ENCODE results near the gene TNKS1BP1. TPM values are rescaled to one million over a fixed set of nuclear protein-coding genes. Genes with fewer than 3 reads are reported as not detected.
A peak's percentile ranks its signal among the peaks of the same experiment; 100 is the strongest.
"Not testable (repeated sequence)": the region's sequence is repeated elsewhere in the genome, so short reads cannot be mapped to it uniquely, and the experiment has no call there.

Gene TNKS1BP1
- total RNA-seq, 2 donors from 2014 or later: 73.6 to 82.6 TPM

DNA sequence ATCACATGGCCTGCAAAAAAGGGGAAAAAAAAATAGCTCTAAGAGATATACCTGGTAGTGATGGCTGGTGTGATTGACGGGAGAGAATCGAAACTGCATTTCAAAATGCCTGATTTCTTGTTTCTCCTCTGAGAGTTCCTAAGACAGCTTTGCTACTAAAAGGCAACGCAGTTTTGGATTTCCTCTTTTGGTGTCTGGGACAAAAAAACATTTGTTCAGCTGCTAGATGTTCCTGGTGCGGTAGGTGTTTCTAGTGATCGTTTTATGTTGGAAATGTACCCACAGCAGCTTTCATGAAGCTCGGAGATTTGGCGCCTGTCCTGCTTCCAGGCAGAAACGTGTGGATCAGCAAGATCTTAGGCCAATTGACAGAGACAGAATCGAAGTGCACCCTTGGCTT lies 31.5 kb upstream of the TNKS1BP1 start:
- no peak for DNase-seq
- intact Hi-C loops (cut with DNase I): no loop called here
- ATAC-seq: no peak

GRCh38 chr11:57354699-57355098 lies 29.9 kb upstream of the TNKS1BP1 start:
- ATAC-seq (peak in 1 of 2 donors; percentile 16), DNase-seq (no peak)
- intact Hi-C loops (cut with DNase I): no loop called here

DNA sequence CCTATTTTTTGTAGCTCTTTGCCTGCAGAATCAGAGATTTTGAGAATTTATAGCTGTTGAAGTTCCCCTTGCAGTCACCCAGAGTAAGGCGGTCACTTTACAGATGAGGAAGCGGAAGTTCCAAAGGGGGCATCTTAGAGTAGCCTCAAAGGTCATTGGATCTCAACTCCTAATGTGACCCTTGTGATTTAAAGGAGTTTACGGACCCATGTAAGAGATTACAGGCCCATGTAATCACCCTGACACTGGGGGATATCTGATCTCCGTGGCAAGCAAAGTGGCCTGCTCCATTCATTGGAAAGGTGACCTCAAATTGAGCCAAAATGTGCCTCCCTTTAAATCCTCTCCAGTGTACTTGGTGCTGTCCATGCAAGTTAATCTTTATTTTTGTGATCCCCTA lies 29.1 kb upstream of the TNKS1BP1 start:
- intact Hi-C loops (cut with DNase I): no loop called here
- DNase-seq (no peak), ATAC-seq (no peak)

GRCh38 chr11:57353446-57353845 lies 28.7 kb upstream of the TNKS1BP1 start:
- ATAC-seq (no peak), DNase-seq (no peak)
- intact Hi-C loops (cut with DNase I): no loop called here

DNA sequence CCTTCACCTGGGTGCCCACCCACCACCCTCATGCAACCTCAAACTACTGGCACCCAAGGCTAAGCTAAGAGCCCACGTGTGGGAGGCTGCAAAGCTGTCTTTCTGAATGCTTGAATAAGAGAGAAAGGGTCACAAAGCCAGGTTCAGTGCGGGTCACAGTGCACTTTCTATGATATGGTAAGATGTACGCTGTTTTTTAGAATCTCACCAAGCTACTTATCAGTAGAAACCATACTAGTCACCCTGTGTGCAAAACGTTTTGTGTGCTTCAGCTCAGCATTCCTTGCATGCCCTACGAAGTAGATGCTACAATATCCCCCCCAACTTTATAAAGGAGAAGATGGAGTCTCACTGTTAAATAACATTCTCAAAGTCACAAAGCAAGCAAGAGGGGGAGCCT lies 28.3 kb upstream of the TNKS1BP1 start:
- ATAC-seq (no peak), DNase-seq (no peak)
- intact Hi-C loops (cut with DNase I): no loop called here

DNA sequence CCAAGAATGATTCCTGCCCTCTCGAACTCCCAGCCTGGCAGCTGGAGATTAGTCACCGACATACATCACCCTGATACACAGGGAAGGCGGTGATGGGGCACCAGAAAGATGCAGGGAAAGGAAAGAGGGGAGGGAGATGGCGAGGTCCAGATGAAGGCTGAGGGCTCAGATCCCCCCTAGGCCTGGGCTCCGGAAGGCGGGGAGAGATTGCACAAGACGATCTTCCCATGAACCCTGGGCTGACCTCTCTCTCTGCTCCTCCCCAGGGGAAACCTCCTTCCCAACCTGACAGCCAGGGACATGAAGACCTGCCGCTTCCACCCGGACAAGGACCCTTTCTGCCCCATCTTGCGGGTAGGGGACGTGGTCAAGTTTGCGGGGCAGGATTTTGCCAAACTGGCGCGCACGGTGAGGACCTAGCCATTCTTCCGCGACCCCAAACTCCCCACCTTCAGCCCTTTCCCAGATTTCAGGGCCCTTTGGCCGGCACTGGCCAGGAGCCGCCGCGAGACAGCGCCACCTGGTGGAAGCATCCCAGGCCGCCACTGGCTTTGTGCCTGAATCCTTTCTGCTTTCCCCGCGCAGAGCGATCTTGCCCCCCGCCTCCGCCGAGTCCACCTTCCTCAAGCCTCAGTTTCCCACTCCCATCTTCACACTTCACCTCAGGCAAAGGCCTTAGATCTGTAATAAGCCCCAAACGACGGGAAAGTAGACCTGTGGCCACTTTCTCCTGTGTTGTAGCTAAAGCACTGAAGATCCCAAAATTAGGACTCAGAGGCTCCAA lies 24.9 kb upstream of the TNKS1BP1 start:
- peak; percentile 63 to 71 for ATAC-seq
- peak; percentile 71 for DNase-seq
- intact Hi-C loops (cut with DNase I): loop anchor here (5.0 to 10.0 kb wide), 3 partner anchors 133 to 507 kb away; no protein-coding TSS in a partner anchor

DNA sequence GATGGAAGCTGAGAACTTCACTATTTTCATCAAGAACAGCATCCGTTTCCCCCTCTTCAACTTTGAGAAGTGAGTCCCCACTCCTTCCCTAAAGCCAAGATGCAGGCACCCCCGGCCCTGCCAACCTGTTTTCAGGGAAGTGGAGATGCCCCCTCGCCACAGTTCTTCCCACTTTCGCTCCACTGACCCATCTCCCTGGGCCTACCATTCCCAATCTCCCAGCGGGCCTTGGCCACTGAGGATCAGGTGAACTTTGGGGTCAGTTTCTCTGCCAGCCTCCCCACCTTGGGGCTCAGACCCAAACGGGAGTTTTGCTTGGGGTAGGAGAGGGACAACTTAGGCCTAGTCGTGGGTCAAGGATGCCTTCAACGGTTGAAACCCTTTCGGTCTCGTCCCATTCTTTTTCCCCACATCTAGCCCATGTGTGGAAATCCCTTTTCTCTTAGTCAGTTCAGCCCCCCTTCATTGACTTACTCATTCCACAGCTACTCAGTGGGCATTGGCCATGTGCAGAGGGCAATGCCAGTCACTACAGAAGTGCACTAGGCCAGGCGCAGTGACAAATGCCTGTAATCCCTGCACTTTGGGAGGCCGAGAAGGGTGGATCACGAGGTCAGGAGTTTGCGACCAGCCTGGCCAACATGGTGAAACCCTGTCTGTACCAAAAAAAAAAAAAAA lies 24.0 kb upstream of the TNKS1BP1 start:
- intact Hi-C loops (cut with DNase I): loop anchor here (5.0 to 10.0 kb wide), 3 partner anchors 134 to 506 kb away; no protein-coding TSS in a partner anchor
- DNase-seq (no peak), ATAC-seq (no peak)

- ATAC-seq (no peak), DNase-seq (no peak)
- intact Hi-C loops (cut with DNase I): loop anchor here (5.0 to 10.0 kb wide), 3 partner anchors 134 to 506 kb away; no protein-coding TSS in a partner anchor
Observed at GRCh38 chr11:57348052-57348451, 23.3 kb upstream of the TNKS1BP1 start.

DNA sequence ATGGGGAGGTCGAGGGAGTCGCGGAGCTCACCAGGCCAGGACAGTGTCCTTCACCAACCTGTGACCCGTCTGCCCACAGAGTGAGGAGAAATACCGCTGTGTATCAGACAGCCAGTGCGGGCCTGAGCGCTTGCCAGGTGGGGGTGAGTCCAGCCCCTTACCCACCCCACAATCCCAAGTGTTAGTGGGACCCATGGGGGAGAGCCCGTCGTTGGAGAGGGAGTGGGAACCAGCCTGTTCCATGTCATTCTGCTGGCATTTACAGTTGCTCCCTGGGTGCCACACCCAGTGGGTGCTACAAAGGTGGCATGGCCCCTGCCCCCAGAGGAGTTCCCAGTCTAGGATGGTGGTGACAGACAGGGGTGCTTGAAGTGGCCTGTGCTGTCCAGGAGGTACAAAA lies 22.6 kb upstream of the TNKS1BP1 start:
- ATAC-seq (no peak), DNase-seq (no peak)
- intact Hi-C loops (cut with DNase I): loop anchor here (5.0 to 10.0 kb wide), 3 partner anchors 135 to 505 kb away; no protein-coding TSS in a partner anchor

DNA sequence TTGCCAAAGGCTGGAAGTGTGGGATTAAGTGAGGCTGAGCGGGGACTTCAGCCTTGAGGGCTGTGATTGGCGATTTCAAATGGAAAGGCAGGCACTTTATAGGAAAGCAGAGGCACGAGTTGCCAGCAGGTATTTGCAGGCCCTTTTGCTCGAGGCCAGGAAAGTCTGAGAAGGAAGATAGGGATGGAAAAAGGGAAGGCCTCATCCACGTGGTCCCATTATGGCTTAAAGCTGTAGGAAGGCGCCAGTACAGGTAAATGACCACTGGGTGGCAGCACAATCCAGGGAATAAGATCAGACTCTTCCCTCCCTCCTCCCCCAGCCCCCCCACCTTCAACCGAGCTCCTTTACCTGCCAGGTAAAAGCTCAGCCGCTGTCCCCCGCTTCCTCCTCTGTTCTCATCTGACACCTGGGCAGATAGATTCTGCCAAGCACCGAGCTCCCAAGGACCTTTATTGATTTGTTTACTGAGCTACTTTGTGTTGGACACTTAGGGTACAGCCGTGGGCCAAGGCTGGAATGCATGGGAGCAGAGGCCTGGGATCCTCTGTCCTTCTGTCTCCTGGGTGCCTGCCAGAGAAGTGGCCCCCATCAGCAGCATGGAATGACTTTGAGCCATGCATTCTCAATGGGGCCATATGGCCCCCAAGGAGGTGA lies 20.9 kb upstream of the TNKS1BP1 start:
- ATAC-seq (peak; percentile 68 to 75), DNase-seq (peak; percentile 74)
- intact Hi-C loops (cut with DNase I): loop anchor here (2.0 to 10.0 kb wide), 5 partner anchors 111 to 503 kb away; no protein-coding TSS in a partner anchor

- intact Hi-C loops (cut with DNase I): loop anchor here (2.0 to 10.0 kb wide), 5 partner anchors 112 to 503 kb away; no protein-coding TSS in a partner anchor
- no peak for DNase-seq
- ATAC-seq: no peak
Observed at GRCh38 chr11:57344826-57345225, 20.1 kb upstream of the TNKS1BP1 start.

GRCh38 chr11:57343825-57344224 lies 19.1 kb upstream of the TNKS1BP1 start:
- intact Hi-C loops (cut with DNase I): loop anchor here (2.0 to 10.0 kb wide), 3 partner anchors 113 to 297 kb away; no protein-coding TSS in a partner anchor
- ATAC-seq: no peak
- DNase-seq: no peak

GRCh38 chr11:57342702-57343101 lies 17.9 kb upstream of the TNKS1BP1 start:
- ATAC-seq: no peak
- intact Hi-C loops (cut with DNase I): loop anchor here in 1 of 2 donors (10.0 kb wide), 1 partner anchor 182 kb away; no protein-coding TSS in a partner anchor
- no peak for DNase-seq

GRCh38 chr11:57341250-57341808 lies 16.6 kb upstream of the TNKS1BP1 start:
- DNase-seq: no peak
- no peak for ATAC-seq
- intact Hi-C loops (cut with DNase I): loop anchor here in 1 of 2 donors (10.0 kb wide), 1 partner anchor 183 kb away; no protein-coding TSS in a partner anchor

DNA sequence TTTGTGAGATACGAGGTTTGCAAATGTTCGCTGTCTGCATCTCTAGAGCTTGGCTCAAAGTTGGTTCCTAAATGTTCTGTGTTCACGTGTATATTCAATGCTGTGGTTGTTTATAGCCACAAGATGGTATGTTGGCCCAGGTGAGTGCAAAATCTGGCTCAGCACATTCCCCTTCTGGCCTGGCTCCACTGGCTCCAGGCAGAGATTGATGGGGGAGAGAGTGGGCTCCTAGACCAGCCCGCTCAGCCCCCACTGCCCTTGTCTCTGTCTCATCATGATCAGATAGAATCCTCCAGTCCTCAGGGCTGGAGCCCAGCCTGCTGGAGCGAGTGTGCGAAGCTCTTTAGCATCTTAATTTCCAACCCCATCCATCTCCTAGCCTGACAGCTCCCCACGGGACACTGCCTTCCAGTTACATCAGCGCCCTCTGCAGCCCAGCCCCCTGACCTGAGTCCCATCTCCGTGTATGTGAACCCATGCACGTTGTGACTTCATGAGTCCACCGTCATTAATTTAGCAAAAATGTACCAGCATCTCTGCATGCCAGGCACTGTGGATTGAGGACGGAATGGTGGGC lies 15.4 kb upstream of the TNKS1BP1 start:
- intact Hi-C loops (cut with DNase I): loop anchor here in 1 of 2 donors (10.0 kb wide), 1 partner anchor 185 kb away; no protein-coding TSS in a partner anchor

DNA sequence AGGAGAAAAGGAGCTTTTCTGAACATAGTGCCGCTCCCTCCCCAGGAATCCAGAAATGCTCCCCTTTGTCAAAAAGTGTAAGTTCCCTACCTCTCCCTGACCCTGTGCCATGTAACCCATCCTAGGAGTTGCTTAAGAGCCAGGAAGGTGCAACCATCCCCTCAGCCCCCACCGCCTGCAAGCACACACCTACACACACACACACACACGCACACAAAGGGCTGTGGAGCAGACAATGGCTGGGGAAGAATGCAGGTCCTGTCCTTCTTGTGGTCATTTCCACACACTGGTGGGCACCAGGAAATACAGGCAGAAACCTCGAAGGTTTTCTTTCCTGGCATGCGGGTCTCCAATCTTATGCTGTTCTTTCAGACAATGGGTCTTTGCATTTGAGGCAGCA lies 14.6 kb upstream of the TNKS1BP1 start:
- ATAC-seq (no peak), DNase-seq (no peak)
- intact Hi-C loops (cut with DNase I): no loop called here

More for the DNA sequence above, 15.4 kb upstream of the TNKS1BP1 start:
- no peak for DNase-seq
- ATAC-seq: no peak

GRCh38 chr11:57338142-57338541 lies 13.4 kb upstream of the TNKS1BP1 start, which contains the start of gene P2RX3:
TSS of gene P2RX3 (plus strand) at chr11:57338352. CDS start at chr11:57338551, 199 bp downstream.
- ATAC-seq (no peak), DNase-seq (no peak)
- intact Hi-C loops (cut with DNase I): no loop called here

- ATAC-seq; intact Hi-C loops (cut with DNase I); DNase-seq: not testable (repeated sequence)
Observed at GRCh38 chr11:57336856-57337255, 12.1 kb upstream of the TNKS1BP1 start.
